ENCODE measurements around the gene PLCD3.

PLCD3 gene

DNA sequence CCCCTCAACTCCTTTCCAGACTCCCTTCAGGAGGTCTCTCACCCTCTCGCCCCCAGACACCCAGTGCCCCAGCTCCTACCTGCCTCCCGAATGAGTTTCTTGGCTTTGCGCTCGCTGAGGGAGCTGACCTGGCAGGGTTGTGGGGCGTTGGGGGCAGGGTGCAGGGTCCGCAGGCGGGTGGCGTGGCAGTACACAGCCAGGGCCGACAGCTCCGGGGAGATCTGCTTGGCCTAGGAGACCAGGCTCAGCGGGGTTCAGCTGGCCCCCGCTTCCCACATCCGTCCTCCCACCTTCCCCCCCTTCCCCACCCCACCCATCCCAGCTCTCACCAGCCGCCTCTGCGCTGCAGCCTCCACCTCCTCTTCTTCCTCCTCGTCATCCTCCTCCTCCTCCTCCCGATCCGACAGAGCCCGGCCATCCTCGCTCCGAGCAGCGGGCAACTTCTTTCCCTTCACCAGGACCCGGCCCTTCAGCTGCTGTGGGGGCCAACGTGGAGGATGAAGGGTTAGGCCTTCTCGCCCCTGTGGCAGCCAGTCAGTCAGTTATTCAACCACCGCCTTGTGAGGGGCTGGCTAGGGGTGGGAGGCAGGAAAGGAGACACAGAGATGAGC is 17.2 kb downstream of the PLCD3 start:
- no peak for DNase-seq

DNA sequence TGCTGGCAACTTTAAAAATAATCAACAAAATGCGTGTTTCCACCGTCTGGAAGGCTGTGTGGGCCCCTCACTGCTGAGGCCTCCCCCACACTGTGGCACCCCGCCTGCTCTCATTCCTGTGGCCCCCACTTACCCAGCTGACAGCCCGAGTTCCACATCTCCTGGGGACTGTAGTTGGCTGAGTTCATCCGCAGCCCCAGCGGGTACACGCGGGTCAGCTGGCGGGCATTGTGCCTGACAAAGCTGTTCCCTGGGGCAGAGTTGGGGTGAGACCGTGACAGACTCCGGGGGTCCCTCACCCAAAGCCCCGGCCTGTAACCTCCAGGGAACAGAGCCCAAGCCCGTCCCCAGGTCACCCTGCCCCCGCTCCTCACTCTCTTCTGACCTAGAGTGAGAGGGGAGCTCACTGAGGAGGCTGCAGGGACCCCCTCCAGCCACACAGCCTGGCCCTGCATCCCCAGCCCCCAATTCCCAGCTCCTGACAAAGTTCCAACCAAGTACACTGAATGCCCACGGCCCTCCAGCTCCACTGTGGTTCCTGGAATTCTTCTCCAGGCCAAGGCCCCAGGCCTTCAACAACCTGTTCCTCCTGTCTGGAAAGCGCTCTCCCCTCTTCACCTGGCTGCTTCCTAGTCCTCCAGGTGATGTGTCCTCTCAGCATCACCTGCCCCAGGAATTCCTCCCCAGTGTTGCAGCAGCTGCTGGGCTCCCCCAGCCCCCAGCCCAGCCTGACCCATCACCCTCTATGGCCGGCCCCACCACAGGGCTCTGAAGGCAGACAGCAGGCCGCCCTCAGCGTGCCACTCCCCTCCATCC is 18.0 kb downstream of the PLCD3 start:
- no peak for DNase-seq

DNA sequence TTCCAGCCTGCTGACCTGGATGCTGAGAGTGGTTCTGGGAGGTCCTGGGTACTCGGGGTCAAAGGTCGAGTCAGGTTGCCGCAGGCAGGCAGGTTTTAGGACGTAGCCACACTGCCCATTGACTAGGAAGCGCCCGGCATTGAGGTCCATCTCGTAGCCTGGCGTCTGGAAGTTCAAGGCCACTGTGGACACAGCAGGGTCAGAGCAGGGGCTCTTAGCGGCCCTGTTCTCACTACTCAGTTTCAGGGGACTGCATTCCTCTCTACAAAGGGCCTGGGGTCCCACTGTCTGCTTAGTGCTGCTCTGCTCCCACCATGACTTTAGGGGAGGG is 18.9 kb downstream of the PLCD3 start:
- no peak for DNase-seq

DNA sequence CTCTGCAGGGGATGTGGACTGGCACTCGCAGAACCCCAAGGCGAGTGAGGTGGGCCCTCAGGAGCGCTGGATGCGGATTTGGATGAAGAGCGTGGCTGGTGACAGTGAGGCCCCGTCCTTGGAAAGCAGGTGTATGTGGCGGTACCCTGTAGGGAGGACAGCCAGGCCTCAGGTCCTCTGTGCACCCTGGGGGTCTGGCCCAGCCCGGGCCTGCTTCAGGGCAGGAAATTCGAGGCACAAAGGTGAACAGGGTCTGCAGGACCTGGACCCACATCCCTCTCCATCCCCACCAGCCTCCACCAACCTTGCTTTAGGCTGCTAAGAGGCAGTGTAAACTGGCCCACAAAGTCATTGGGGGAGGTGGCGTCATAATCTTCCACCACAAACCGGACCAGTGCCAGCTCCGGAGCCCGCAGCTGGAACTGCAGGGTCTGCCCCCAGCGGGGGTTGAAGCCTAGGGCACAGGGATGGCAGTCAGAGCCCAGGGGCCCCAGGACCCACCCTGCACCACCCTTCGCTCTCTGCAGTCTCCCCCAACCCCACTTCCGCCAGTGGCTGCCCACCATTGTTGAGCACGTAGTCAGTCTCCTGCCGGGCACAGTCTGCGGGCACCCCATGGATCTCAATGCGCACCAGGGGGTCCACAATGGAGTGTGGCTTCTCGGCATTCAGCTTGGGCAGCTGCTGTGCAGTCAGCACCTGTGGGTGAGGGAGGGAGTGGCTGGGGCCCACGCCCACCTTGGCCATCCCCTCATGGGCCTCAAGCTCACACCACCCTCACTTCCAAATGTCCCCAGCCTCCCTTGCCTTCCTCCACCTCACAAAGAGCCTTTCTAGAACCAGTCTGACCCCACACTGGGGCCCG is 19.5 kb downstream of the PLCD3 start:
- DNase-seq = no peak

DNA sequence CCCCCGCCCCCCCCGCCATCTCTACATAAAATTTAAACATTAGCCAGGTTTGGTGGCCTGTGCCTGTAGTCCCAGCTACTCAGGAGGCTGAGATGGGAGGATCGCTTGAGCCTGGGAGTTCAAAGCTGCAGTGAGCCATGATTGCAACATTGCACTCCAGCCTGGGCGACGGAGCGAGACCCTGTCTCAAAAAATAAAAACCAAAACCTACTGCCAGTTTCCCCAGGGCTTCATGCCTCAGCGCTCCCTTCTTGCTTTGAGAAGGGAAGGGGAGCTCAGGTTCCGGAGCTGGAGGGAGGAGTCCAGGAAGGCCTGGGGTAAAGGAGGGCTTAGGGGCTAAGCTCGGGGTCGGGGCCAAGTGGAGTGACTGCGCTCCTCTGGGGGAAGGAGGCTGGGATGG is 20.5 kb downstream of the PLCD3 start:
- DNase-seq = no peak

DNA sequence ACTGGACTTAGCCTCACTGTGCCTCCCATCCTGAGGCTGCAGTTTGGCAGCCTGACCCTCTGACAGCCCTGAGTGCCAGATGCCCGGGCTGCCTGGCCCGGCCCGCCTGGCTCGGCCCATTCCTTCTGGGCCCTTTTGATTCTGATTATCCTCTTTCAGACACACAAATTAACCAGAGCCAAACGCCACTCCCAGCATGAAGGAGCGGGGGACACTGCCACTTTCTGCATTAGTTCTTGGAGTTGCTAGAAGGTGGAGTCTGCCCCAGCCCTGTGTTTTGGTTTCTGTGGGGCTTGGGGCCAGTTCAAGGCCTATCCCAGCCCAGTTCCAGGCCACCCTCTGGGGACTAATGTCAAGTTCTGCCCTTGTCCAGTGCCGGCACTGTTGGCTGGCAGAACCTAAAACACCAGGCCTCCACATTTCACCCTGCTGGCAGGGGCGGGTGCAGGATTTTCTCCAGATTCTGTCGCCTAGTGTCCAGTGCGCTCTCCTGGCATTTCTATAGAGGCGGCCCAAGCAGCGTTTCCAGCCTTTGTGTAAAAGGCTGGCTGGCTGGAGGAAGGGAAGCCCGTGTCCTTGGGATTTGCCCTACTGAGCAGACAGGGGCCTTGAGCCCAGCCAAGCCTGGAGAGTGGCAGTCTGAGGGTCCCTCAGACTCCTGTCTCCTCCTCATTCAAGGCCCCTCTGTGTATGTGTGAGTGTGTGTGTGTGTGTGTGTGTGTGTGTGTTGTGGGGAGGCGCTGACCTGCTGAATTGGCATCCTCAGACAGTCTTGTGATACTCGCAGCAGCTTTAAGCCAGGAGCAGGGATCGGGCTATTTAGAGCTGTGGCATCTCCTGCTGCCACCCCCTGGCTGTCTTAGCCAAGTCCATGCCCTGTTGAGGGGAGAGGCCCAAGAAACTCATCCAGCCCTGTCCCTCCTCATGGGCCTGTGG is 21.4 kb downstream of the PLCD3 start:
- peak in 1 of 2 experiments; percentile 18 for DNase-seq

DNA sequence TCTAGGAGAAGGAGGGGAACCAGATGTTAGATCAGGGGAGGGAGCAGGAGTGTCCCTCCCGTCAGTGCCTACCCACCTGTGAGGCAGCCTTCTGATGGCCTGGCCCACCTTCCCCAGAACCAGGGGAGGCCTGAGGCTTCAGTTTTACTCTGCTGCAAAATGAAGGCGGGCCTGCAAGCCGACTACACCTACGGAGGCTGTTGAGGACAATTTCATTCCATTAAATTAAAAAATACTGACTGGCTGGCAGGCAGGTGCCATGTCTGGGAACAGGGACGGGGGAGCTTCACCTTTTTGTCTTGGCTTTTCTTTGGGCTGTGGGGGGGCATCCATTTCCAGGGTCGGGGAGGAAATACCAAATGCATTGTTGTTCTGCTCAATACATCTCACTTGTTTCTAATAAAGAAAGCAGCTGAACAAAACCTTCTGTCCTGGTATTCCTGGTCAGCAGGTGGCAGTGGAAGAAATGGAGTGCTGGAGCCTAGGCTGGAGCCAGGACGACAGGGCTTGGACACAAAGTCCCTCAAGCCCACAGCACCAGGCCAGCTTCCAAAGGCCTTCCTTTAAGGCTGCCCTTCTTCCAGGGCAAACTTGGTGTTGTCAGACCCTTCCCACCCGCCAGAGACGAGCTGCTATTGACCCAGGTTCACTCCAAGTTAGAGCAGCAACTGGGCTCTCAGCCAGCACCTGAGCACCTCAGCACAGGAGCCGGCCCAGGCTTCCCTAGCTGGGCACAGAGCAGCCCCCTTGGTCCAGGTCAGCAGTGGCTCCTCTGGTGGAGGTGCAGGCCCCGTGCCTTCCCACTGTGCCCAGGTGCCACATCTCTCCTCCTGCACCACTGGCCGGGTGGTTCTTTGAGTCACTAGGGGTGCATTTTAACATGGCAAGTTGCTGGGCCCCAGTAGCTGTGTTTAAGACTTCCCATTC is 23.5 kb downstream of the PLCD3 start:
- DNase-seq = no peak

GRCh38 chr17:45108051-45108450 is 24.3 kb downstream of the PLCD3 start:
- no peak for DNase-seq

DNA sequence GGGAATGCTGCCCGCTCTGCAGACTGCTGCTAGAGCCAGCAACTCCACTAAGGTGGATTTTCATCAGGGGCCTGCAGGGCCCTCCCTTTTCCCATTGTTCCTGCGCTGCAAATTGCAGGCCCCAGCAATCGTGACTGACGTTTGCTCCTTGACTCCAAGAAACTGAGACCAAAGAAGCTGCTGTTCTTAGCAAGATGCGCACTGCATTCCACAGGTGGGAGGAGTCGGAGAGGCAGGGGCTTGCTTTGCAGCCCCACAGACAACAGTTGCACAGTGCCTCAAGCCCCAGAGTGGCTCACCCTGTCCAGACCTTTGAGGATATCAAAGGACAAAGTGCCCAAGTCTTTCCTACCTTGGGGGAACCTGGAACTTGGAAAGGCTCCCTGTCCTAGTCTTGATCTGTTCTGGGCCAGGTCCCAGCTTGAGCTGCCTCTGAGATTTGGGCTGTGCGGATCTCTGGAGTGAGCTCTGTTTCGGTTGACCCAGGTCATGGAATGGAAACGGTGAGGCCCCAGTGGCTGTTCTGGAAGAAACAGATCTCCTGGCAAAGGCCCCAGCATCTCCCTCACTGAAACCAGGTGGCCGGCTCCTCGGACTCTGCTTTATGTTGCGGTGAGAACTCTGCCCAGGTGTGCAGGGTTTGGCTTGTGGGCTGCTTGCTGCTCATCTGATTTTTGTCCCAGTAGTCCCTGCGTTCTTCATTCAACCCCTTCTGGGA is 24.9 kb downstream of the PLCD3 start:
- DNase-seq = no peak

- no peak for DNase-seq
These were observed 25.7 kb downstream of the PLCD3 start for GRCh38 chr17:45106582-45106981.

- no peak for DNase-seq
These were observed 26.2 kb downstream of the PLCD3 start for GRCh38 chr17:45106096-45106495.

DNA sequence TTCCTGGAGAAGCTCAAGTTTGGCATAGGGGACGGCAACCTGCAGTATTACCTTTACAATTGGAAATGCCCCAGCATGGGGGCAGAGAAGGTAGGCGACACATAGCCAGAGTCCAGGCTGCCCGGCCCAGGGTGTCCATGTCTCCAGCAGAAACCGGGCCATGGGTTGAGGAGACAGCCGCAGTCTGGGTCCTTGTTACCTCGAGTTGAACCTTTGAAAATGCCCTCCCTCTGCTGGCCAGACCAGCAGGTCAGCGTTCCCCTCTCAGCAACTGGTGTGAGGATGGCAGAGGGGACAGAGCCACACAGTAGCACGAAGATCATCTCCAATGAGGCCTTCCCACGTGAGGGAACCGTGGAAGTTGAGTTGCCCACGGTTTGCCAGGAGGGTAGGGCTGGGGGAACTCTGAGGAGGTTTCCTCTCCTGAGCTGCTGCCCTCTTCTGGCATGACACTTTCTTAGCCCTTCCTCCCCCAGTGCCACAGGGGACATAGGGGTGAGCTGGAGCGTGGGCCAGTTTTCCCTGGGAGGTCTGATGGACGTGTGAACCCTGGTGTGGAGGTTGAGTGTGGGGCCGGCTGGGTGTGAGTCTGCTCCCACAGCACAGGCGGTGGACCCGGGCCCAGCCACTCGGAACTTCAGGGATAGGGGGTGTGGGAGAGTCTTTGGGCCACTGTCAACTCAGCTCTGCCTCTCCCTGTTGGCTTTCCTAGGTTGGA is 27.2 kb downstream of the PLCD3 start:
- no peak for DNase-seq

- no peak for DNase-seq
These were observed 27.8 kb downstream of the PLCD3 start for GRCh38 chr17:45104497-45104896.

- no peak for DNase-seq
These were observed 28.3 kb downstream of the PLCD3 start for GRCh38 chr17:45104029-45104428.

DNA sequence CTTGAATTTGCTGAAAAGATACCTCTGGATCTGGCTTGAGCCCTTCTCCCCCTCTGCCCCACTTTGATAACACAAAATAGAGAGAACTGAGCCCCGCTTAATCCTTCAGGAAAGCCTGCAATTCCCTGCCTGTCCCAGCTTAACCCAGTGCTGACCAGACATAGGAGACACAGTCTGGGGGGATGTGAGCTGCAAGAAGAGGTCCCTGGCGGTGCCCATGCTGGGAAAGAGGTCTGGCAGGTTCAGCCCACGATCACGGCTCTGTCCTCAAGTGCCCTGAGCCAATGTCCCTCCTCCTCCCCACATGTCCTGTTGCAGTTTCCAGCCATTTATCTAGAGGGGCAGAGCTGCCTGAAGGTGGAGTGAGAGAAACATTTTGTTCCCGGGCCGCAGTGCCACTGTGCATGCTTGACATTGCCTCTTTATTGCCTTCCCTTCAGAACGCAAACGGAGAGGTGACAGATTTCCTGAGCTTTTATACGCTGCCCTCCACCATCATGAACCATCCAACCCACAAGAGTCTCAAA is 29.0 kb downstream of the PLCD3 start:
- DNase-seq = no peak

DNA sequence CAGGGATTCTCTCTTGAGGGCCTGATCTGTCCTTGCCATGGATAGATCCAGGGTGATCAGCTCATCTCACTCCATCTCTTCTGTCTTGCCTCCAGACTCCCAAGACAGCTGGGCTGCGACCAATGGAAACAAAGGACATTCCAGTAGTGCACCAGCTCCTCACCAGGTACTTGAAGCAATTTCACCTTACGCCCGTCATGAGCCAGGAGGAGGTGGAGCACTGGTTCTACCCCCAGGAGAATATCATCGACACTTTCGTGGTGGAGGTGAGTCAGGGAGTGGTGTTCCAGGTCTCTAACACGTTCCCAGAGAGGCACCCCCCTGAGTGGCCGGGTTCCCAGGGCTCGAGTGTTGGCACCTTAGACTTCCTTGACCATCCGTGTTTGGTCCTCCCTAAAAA is 29.5 kb downstream of the PLCD3 start:
- DNase-seq = no peak

- DNase-seq = no peak
These were observed 30.2 kb downstream of the PLCD3 start for GRCh38 chr17:45101883-45102811.

- DNase-seq = no peak
These were observed 30.8 kb downstream of the PLCD3 start for GRCh38 chr17:45101546-45101882.

All from NCI-H526 (cell line).